Measurements from ENCODE around the gene TEKT3. TPM values are rescaled to one million over a fixed set of nuclear protein-coding genes. Genes with fewer than 3 reads are reported as not detected.

Gene TEKT3
- total RNA-seq, 1 donor from 2014 or later, result 0.42 TPM

DNA sequence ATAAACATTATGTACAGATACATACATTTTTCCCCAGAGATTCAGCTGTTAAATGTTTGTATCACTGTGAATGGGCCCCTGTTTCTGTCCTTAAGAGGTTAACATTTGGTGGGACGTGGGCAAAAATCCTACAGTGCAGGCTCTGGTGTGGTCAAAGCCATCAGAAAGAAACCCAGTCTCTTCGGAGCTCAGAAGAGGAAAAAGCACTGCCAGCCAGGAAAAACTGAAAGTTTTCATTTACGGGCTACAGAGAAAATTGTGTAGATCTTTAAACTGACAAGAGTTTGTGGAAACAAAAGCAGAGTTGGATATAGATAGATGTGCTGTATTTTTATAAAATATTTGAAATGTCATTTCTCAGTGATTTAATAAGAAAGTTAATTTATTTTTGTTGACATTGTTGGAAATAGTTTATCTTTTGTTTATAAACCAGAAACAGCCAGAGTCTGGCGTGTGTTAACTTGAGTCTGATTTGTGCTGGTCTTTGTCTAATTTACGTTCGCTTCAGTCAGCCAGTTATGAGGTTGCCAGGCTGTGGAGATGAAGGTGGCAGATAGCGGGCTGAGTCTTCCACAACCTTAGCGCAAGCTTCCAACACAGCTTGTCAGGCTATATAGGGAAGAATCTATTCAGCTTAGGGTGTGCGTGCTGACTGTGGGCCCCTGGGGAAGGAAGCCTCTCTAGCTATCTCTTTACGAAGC, 9.5 kb upstream of the TEKT3 start:
- TF ChIP-seq, protein P1, sequence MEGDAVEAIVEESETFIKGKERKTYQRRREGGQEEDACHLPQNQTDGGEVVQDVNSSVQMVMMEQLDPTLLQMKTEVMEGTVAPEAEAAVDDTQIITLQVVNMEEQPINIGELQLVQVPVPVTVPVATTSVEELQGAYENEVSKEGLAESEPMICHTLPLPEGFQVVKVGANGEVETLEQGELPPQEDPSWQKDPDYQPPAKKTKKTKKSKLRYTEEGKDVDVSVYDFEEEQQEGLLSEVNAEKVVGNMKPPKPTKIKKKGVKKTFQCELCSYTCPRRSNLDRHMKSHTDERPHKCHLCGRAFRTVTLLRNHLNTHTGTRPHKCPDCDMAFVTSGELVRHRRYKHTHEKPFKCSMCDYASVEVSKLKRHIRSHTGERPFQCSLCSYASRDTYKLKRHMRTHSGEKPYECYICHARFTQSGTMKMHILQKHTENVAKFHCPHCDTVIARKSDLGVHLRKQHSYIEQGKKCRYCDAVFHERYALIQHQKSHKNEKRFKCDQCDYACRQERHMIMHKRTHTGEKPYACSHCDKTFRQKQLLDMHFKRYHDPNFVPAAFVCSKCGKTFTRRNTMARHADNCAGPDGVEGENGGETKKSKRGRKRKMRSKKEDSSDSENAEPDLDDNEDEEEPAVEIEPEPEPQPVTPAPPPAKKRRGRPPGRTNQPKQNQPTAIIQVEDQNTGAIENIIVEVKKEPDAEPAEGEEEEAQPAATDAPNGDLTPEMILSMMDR (conservative IDR thresholded peaks at IDR 0.05), result no peak
- Mint-ChIP-seq H3K27me3 (ENCODE audit: low read depth) (peaks cover 6% of the 10 kb centered on the region), H3K27ac (ENCODE audit: unreplicated experiment) (peak overlapping the region; percentile 57), H3K9me3 (no peaks in the 10 kb centered on the region), H3K36me3 (ENCODE audit: low read depth) (no peaks in the 10 kb centered on the region), H3K4me3 (no peak overlapping the region), H3K4me1 (no peaks in the 10 kb centered on the region)
- DNase-seq (ENCODE audit: low read depth, low spot score), result no peak

DNA sequence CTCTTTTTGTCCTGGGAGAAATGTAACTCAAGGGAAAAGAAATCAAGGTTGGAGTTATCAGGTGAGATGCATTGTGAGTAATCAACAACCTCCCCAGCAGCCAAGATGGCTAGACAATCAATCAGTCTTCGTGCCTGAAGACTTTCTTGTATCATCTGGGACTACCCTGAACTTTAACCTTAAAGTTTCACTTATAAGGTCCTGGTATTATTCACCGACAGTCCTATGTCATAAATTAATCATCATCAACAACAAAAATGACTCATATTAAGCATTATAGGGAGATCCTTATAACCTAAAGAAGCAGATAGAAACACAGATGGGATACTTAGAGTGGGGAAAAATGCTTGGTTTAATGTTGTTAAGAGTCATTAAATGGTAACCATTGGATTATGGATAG, 7.7 kb upstream of the TEKT3 start:
- no peak for DNase-seq (ENCODE audit: low read depth, low spot score)
- Mint-ChIP-seq H3K36me3 (ENCODE audit: low read depth) (no peaks in the 10 kb centered on the region), H3K4me1 (no peaks in the 10 kb centered on the region), H3K27me3 (ENCODE audit: low read depth) (peaks cover 22% of the 10 kb centered on the region), H3K9me3 (no peaks in the 10 kb centered on the region), H3K4me3 (no peak overlapping the region), H3K27ac (ENCODE audit: unreplicated experiment) (no peak overlapping the region)
- TF ChIP-seq, protein P1 (conservative IDR thresholded peaks at IDR 0.05), result no peak

DNA sequence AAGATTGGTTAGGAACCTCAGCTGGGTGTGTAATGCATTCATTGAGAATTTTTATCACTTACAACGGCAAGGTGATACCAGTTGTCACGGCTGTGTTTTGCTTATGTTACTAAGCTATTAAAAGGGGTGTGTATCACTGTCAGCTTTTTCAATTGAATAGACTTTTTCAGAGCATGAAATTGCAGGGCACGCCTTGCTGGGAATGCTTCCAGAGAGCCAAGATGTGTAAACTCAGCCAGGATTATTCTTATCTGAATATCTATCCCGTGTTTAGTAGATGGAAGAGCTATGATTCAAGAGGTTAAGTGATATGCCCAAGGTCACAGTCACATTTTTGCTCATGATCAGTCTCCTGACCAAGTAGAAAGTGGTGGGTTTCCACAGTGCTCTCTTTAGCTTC, 6.6 kb upstream of the TEKT3 start:
- Mint-ChIP-seq H3K9me3 (no peaks in the 10 kb centered on the region), H3K27me3 (ENCODE audit: low read depth) (peaks cover 32% of the 10 kb centered on the region), H3K4me3 (no peak overlapping the region), H3K27ac (ENCODE audit: unreplicated experiment) (no peak overlapping the region), H3K36me3 (ENCODE audit: low read depth) (no peaks in the 10 kb centered on the region), H3K4me1 (no peaks in the 10 kb centered on the region)
- TF ChIP-seq, protein P1 (conservative IDR thresholded peaks at IDR 0.05), result no peak
- no peak for DNase-seq (ENCODE audit: low read depth, low spot score)

DNA sequence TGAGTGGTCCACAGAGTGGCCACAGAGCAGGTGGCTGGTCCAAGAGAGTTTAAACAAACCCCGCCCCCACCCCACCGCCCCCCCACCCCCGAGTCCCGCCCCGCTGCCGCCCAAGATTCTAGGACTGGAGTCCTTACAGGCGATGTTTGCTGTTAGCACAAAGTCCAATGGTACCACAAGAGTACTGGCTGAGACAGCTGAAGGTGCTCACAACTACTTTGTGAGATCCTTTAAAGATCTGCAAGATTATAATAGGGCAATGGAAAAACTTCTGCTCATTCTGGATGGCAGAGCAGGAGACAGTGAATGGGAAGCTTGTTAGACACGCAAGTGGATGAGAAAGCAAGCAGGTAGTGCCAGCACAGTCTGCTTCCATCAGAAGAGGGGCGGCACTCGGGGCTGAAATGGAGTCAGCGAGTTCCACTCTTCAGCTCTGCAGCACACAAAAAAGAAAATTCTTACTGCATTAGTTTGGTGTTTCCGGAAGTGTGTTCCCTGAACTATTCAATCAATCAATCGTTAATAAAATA, 4.7 kb upstream of the TEKT3 start:
- H3K36me3 Mint-ChIP-seq (ENCODE audit: low read depth), result no peaks in the 10 kb centered on the region
- TF ChIP-seq, protein P1 (conservative IDR thresholded peaks at IDR 0.05), result no peak
- DNase-seq (ENCODE audit: low read depth, low spot score), result no peak
- H3K27me3 Mint-ChIP-seq (ENCODE audit: low read depth), result peaks cover 50% of the 10 kb centered on the region
- H3K9me3 Mint-ChIP-seq, result no peaks in the 10 kb centered on the region
- peaks cover 7% of the 10 kb centered on the region for H3K4me1 Mint-ChIP-seq
- H3K4me3 Mint-ChIP-seq, result no peak overlapping the region
- no peak overlapping the region for H3K27ac Mint-ChIP-seq (ENCODE audit: unreplicated experiment)

DNA sequence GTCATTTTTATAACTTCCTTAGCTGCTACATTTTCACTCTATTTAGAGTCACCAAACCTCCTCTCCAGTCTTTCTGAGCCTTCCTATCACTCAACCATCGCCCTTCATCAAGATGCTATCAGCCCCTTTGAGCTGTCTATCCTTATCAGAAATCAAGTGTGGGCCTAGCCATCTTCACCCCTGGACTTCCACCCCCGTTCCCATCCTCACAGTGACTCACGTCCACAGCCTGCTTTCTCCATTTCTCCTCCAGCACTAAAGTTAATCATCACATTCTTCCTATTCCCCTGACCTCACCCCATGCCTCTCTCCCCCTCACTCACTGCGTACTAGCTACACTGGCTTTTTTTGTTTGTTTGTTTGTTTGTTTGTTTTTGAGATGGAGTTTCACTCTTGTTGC, 2.4 kb upstream of the TEKT3 start:
- H3K4me3 Mint-ChIP-seq, result no peak overlapping the region
- no peak overlapping the region for H3K27ac Mint-ChIP-seq (ENCODE audit: unreplicated experiment)
- no peaks in the 10 kb centered on the region for H3K9me3 Mint-ChIP-seq
- peaks cover 11% of the 10 kb centered on the region for H3K4me1 Mint-ChIP-seq
- DNase-seq (ENCODE audit: low read depth, low spot score), result no peak
- TF ChIP-seq, protein P1 (conservative IDR thresholded peaks at IDR 0.05), result no peak
- H3K27me3 Mint-ChIP-seq (ENCODE audit: low read depth), result peaks cover 71% of the 10 kb centered on the region
- no peaks in the 10 kb centered on the region for H3K36me3 Mint-ChIP-seq (ENCODE audit: low read depth)
